GM23248 (cell line): Measurements from ENCODE around the gene MSMO1.

Source experiments
- EZH2 ChIP-seq: fragments of 200-600 bp; sonication (generic); IDR thresholded peaks from 2 replicates; pipeline ENCODE4 v1.6.1; 2018; ENCODE audit warnings: antibody characterized with exemption, mild to moderate bottlenecking; ENCODE audit not compliant: insufficient read depth, poor library complexity, severe bottlenecking
- EZH2phosphoT487 ChIP-seq: fragments of 200-600 bp; sonication (generic); IDR thresholded peaks from 2 replicates; pipeline ENCODE4 v1.6.1; 2018; ENCODE audit warnings: antibody characterized with exemption, moderate library complexity, mild to moderate bottlenecking, low read depth; ENCODE audit not compliant: insufficient read depth

GRCh38 chr4:165378398-165378744, 50.9 kb downstream of the MSMO1 start:
- TF ChIP-seq EZH2 (no peak), EZH2phosphoT487 (no peak)
